ENCODE results near the gene RTL5.
"Not testable (repeated sequence)": the region's sequence is repeated elsewhere in the genome, so short reads cannot be mapped to it uniquely, and the experiment has no call there.

RTL5 gene

GRCh38 chrX:72131317-72132294 is at the start of gene RTL5:
RTL5 (minus strand) TSS chrX:72131915.
- DNase-seq (ENCODE audit: low spot score) (peak; percentile 90), FAIRE-seq (no peak)

DNA sequence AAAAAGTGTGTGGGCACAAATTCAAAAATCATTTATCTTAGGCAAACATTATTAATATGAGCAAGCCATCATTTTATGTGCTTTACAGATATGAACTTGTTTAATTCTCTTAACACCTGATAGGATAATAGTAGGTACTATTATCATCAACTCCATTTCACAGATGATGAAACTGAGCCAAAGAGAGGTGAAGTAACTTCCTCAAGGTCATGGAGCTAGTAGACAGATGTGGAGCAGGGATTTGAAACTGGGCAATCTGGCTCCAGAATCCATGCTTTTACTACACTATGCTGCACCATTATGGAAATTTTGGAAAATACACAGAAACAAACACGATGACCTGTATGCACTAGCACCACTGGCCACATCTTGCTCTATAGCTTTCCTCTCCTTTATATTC is 48.8 kb upstream of the RTL5 start:
- no peak for FAIRE-seq
- DNase-seq (ENCODE audit: low spot score): no peak

DNA sequence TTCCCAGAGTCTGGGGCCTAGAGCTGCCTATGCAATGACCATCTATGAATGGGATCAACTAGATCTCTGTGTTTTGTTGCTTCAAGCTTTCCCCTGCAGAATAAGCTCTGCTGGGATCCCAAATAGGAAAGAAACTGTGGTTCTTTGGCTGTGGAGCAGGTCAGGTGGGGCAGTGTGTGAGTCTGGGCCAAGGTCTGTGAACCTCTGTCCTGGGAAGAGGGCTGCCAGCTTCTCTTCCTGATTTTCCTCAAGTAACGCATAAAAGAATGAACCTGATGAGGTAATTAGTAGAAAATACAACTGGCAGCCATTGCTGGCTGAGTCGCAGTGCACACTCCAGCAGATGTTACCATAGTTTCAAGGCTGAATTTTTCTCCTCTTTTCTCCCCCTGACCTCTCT is 45.3 kb upstream of the RTL5 start:
- FAIRE-seq: no peak
- no peak for DNase-seq (ENCODE audit: low spot score)

GRCh38 chrX:72176289-72176688 is 44.6 kb upstream of the RTL5 start:
- FAIRE-seq; DNase-seq (ENCODE audit: low spot score): not testable (repeated sequence)

DNA sequence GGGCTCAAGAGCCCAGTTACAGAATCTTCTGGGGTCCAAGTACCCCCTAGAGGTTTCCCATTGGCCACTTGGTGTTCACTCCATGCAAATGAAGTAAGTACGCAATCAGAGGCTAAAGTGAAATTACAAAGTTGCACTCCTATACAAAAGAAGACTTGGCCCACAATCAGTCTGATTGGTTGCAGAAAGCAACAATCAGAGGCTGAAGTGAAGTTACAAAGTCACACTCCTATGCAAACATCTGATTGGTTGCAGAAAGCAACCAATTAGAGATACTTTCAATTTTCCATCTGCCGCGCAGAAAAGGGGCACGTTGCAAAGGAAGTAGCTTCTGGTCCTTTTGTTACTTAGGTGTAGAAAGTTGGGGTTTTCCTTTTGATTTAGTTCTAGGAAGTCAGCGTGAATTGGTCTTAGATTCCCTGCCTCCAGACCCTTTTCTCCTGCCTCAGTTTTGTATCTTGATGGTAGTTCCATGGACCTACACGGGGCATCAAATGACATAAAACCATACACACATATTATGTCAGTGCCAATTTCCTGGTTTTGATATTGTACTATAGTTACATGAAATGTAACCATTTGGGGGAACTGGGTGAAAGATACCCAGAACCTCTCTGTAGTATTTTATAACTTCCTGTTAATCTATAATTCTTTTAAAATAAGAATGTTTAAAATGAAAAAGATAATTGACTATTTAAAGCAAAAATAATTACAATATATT is 37.5 kb upstream of the RTL5 start:
- FAIRE-seq (no peak), DNase-seq (ENCODE audit: low spot score) (no peak)

- no peak for DNase-seq (ENCODE audit: low spot score)
- no peak for FAIRE-seq
Observed at GRCh38 chrX:72165551-72165950, 33.8 kb upstream of the RTL5 start.

DNA sequence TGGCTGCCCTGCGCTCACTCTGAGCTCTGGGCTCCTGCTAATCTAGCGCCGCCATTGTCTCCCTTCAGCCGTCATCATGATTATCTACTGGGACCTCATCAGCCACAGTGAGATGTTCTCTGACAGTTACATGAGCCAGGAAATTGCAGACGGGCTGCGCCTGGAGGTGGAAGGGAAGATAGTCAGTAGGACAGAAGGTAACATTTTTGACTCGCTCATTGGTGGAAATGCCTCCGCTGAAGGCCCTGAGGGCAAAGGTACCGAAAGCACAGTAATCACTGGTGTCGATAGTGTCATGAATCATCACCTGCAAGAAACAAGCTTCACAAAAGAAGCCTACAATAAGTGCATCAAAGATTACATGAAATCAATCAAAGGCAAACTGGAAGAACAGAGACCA is 28.1 kb upstream of the RTL5 start:
- FAIRE-seq: no peak
- no peak for DNase-seq (ENCODE audit: low spot score)

GRCh38 chrX:72158773-72159172 is 27.1 kb upstream of the RTL5 start:
- no peak for FAIRE-seq
- no peak for DNase-seq (ENCODE audit: low spot score)

GRCh38 chrX:72146527-72146926 is 14.8 kb upstream of the RTL5 start:
- FAIRE-seq (no peak), DNase-seq (ENCODE audit: low spot score) (no peak)

DNA sequence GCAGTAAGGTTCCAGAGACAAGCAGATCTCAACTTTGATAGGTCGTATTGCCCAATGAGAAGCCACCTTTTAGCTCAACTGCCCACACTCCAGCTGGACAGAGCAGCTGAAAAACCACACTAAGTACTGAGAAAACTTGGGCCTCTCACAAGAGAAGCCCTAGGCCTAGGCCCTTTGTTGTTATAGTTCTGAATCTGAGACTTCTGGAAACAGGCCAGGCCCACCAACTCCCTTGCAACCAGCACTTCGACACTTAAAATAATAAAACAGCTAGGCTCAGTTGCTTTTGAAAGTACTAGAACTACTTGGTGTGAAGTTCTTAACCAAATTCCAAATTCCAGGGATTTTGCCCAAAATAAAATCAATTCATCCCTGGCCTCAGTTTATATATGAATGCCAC is 13.5 kb upstream of the RTL5 start:
- no peak for FAIRE-seq
- DNase-seq (ENCODE audit: low spot score): no peak

DNA sequence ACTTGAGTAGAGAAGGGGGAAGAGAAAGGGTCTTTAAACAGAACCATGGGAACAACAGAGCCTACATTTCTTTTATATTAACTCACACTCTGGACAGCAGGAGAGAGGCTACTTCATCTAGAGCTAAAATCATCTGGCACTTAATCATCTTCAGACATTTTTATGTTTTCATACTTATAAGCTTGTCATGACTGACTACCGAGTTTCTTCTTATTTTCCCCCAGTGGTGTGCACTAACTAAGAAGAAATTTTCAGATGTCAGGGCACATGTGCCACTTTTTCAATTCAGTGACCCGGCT is 11.8 kb upstream of the RTL5 start:
- FAIRE-seq (no peak), DNase-seq (ENCODE audit: low spot score) (no peak)

DNA sequence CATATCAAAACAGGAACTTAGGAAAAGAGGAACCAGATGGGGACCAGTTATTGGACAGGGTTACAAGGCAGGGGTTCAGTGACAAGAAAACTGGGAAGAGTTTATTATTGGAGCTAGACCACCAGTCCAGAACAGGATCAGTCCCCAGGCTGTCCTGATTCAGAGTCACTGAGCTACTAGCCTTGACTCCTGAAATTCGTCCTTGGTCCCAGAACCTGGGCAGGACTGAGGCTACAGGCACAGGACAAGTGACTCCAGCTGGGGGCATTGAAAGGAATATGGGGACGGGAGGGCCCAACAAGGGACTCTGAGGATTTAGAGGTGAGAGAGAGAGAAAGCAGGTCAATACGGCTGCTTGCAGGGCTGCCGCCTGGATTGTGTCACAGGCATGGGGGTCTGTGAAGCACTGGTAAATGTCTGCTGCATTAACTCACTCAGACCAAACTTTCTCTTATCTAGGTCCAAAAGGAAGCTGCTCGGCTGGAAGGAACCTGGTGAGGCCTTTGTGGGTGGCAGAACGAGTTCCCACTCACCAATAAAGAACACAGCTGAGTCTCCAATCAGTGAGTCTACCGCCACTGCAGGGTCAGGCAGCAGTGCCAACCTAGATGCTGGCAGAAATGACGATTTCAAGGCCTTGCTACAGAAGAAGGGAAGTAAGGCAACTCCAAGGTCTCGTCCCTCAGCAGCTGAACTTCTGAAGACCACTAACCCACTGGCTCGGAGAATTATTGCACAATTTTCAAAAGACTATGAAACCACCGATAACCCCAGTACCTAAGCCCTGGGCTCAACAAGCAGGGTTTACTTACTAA is 11.3 kb upstream of the RTL5 start:
- no peak for FAIRE-seq
- no peak for DNase-seq (ENCODE audit: low spot score)

GRCh38 chrX:72142094-72142793 is 10.5 kb upstream of the RTL5 start:
- DNase-seq (ENCODE audit: low spot score): no peak
- no peak for FAIRE-seq

- DNase-seq (ENCODE audit: low spot score): no peak
- FAIRE-seq: no peak
Observed at GRCh38 chrX:72141372-72142004, 9.8 kb upstream of the RTL5 start.

DNA sequence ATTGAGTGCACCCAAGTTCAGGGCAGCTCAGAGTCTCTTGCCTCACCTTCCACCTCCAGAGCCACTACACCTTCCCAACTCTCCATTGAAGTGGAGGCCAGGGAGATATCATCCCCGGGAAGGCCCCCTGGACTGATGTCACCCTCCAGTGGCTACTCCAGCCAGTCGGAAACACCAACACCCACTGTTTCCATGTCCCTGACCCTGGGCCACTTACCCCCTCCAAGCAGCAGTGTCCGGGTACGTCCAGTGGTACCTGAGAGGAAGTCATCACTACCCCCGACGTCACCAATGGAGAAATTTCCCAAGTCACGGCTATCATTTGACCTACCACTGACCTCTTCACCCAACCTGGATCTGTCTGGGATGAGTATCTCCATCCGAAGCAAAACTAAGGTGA is 7.8 kb upstream of the RTL5 start:
- DNase-seq (ENCODE audit: low spot score) (no peak), FAIRE-seq (no peak)

- no peak for DNase-seq (ENCODE audit: low spot score)
- no peak for FAIRE-seq
Observed at GRCh38 chrX:72137846-72138495, 6.3 kb upstream of the RTL5 start.

- DNase-seq (ENCODE audit: low spot score) (no peak), FAIRE-seq (no peak)
Observed at GRCh38 chrX:72133851-72134546, 2.3 kb upstream of the RTL5 start.

DNA sequence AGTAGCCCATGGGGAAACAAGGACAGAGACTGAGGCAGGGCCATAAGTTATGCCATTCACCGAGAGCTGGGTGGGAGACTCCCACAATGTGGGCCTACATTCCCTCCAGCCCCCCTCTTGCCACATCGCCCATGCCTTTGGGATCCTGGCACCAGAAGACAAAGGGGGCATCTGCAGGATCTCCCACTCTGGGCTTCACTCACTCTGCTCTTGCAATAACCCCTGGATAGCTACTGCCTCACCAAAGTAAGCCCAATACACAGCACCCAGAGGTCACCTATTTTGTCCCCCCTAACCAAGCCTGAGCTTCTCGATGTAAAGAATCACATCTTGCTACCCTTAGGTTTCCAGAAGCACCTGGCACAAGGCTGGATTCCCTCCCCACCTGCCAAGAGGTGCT is 741 bp upstream of the RTL5 start:
- no peak for FAIRE-seq
- DNase-seq (ENCODE audit: low spot score): no peak

DNA sequence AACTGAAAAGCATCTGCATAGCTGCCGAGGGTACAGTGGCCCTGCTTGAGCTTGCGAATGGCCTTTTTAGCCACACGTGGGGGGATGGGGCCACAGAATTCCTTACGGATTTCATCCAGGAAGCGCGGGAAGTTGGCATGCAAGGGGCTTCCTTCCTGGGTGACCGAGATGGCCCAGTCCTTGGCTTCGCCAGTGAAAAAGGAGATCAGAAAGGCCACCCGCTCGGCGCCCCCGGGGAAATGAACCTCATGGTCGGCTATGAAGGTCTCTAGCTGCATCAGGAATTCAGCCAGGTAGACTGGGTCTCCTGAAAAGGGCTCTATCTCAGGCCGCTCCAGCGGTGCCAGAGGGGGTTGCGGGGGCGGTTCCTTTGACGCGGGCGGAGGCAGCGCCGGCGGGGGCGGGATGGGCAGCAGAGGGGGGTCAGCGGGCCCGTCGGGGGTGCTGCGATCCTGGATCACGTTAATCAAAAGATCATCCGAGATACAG is 909 bp downstream of the RTL5 start:
- DNase-seq (ENCODE audit: low spot score) (no peak), FAIRE-seq (no peak)

All from urothelium cell line (cell line).